Measurements from ENCODE around the gene ANKRD35. TPM values are rescaled to one million over a fixed set of nuclear protein-coding genes. Genes with fewer than 3 reads are reported as not detected.
"Not testable (repeated sequence)": the region's sequence is repeated elsewhere in the genome, so short reads cannot be mapped to it uniquely, and the experiment has no call there.

ANKRD35 gene
- not detected in 2 replicates for total RNA-seq (2014; rRNA removed; shearing (Covaris generic))
- polyA plus RNA-seq (2014; cell fraction: nucleus; rRNA removed): not detected in 2 replicates

- peak; percentile 73 for DNase-seq (ENCODE audit: extremely low read depth, low read depth)
These were observed at the start of gene ANKRD35 for GRCh38 chr1:145885738-145886287. TSS of gene ANKRD35 (minus strand) at chr1:145885866. CDS start at chr1:145885758, 108 bp downstream.

- DNase-seq (ENCODE audit: extremely low read depth, low read depth): not testable (repeated sequence)
These were observed 46.9 kb upstream of the ANKRD35 start for GRCh38 chr1:145932522-145933009.

GRCh38 chr1:145927916-145928643 is 42.4 kb upstream of the ANKRD35 start:
- no peak for DNase-seq (ENCODE audit: extremely low read depth, low read depth)

GRCh38 chr1:145927063-145927886 is 41.6 kb upstream of the ANKRD35 start, which contains the start of gene RBM8A:
TSS of gene RBM8A (minus strand) at chr1:145927484. CDS start at chr1:145927426, 58 bp downstream.
- DNase-seq (ENCODE audit: extremely low read depth, low read depth): peak; percentile 99

- no peak for DNase-seq (ENCODE audit: extremely low read depth, low read depth)
These were observed 41.0 kb upstream of the ANKRD35 start for GRCh38 chr1:145926686-145927062.

GRCh38 chr1:145922266-145922665 is 36.6 kb upstream of the ANKRD35 start:
- DNase-seq (ENCODE audit: extremely low read depth, low read depth): no peak

GRCh38 chr1:145920297-145920696 is 34.6 kb upstream of the ANKRD35 start:
- not testable (repeated sequence) for DNase-seq (ENCODE audit: extremely low read depth, low read depth)

- no peak for DNase-seq (ENCODE audit: extremely low read depth, low read depth)
These were observed 33.6 kb upstream of the ANKRD35 start for GRCh38 chr1:145918992-145919939.

GRCh38 chr1:145918144-145918991 is 32.7 kb upstream of the ANKRD35 start, which contains the start of gene PEX11B:
TSS of gene PEX11B (minus strand) at chr1:145918717. CDS start at chr1:145918688, 29 bp downstream.
- peak; percentile 83 for DNase-seq (ENCODE audit: extremely low read depth, low read depth)

GRCh38 chr1:145917595-145917994 is 31.9 kb upstream of the ANKRD35 start:
- DNase-seq (ENCODE audit: extremely low read depth, low read depth): no peak

- DNase-seq (ENCODE audit: extremely low read depth, low read depth): no peak
These were observed 31.1 kb upstream of the ANKRD35 start for GRCh38 chr1:145916745-145917144.

GRCh38 chr1:145912128-145912641 is 26.5 kb upstream of the ANKRD35 start:
- no peak for DNase-seq (ENCODE audit: extremely low read depth, low read depth)

- DNase-seq (ENCODE audit: extremely low read depth, low read depth): no peak
These were observed 23.0 kb upstream of the ANKRD35 start for GRCh38 chr1:145908653-145909052.

- DNase-seq (ENCODE audit: extremely low read depth, low read depth): no peak
These were observed 21.5 kb upstream of the ANKRD35 start for GRCh38 chr1:145906954-145907753.

- no peak for DNase-seq (ENCODE audit: extremely low read depth, low read depth)
These were observed 15.8 kb upstream of the ANKRD35 start for GRCh38 chr1:145901312-145902021.

- DNase-seq (ENCODE audit: extremely low read depth, low read depth): no peak
These were observed 13.1 kb upstream of the ANKRD35 start for GRCh38 chr1:145898756-145899155.

- no peak for DNase-seq (ENCODE audit: extremely low read depth, low read depth)
These were observed 12.3 kb upstream of the ANKRD35 start for GRCh38 chr1:145897969-145898368.
